GM19397 (cell line): ENCODE data around the gene TAS2R42.
A peak's percentile ranks its signal among the peaks of the same experiment; 100 is the strongest.

Source experiments
- ATAC-seq: cut with Tn5 transposase; IDR thresholded peaks from one replicate; pipeline ENCODE4 v1.9.1; 2021; ENCODE audit warnings: mild to moderate bottlenecking, moderate library complexity; ENCODE audit not compliant: unreplicated experiment

TAS2R42 gene

GRCh38 chr12:11186837-11187236, at the start of gene TAS2R42:
Gene TAS2R42, minus strand, starts transcription at chr12:11186937. Its CDS starts 0 bp downstream, at chr12:11186937.
- ATAC-seq = no peak

DNA sequence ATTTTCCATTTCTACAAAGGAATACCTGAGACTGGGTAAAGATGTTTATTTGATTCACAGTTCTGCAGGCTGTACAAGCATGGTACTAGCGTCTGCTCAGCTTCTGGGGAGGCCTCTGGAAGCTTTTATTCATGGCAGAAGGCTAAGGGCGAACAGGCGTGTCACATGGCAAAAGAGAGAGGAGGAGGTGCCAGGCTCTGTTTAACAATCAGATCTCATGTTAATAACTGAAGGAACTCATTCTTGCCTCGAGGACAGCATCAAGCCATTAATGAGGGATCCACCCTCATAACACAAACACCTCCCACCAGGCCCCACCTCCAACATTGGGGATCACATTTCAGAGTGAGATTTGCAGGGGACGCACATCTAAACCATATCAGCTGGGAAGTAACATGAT, 46.8 kb upstream of the TAS2R42 start:
- no peak for ATAC-seq

DNA sequence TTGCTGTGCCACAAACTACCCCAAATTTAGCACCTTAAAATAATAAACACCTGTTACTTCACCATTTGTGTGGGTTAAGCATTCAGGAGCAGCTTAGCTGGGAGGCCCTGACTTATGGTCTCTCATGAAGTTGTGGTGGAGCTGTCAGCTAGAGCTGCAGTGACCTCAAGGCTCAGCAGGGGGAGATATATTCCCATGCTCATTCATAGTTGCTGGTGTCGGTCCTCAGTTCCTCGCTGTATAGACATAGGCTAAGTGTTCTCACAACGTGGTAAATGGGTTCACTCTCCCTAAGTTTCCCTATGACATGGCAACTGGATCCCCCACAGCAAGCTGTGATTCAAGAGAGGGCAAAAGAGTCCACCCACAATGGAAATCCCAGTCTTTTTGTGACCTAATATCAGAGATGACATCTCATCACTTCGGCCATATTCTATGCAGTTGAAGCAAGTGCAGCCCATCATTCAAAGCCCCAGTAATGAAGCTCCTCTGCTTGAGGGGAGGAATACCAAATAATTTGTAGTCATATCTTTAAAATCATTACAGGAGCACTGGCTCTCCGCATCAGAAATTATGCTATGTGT, 41.7 kb upstream of the TAS2R42 start:
- ATAC-seq = peak; percentile 50

DNA sequence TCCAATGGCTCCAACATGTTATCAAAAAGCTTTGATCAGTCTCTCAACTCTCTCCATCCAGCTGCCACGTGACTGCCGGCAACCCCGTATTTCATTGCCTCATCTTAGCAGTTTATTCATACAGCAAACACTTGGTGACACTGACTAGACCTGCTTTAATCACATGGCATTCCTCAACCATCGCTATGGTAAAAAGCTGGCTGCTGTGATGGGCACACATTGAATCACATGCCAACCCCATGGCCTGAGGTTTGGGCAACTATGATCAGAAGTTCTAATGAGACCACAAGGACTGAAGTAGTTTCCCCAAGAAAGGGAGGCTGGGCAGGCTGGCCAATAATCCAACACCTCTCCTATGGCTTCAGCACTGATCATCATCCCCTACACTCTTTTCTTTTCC, 40.6 kb upstream of the TAS2R42 start:
- no peak for ATAC-seq

GRCh38 chr12:11209113-11209512, 22.4 kb upstream of the TAS2R42 start:
- no peak for ATAC-seq

DNA sequence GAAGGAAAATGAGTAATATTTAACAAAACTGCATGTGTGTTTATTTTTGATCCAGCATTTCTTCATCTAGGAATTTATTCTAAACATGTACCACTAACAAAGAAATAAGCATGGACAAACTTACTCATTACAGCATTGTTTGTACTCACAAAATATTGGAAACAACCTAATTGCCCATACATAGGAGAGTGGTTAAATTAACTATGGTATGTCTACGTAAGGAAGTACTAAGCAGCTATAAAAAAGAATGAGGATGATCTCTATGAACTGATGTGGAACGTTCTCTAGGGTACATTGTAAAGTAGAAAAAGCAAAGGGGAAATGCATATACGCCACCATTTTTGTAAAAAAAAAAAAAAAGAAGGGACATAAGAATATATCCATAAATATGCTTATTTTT, 17.4 kb upstream of the TAS2R42 start:
- ATAC-seq = no peak

DNA sequence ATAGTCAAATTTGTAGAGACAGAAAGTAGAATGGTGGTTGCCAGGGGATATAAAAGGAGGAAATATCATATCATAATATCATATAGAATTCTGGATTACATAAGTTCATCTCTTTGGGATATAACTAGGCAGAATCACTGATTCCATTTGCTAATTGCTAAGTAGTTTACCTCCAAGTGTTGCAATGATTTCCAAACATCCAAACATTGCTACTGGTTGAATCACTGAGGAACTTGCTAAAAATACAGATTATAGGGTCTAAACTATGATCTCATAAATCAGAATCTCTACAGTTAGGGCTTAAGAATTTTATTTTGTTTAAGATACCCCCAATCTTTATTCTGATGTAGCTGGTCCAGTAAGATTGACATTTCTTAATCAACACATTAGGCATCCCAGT, 16.1 kb upstream of the TAS2R42 start:
- ATAC-seq = no peak

DNA sequence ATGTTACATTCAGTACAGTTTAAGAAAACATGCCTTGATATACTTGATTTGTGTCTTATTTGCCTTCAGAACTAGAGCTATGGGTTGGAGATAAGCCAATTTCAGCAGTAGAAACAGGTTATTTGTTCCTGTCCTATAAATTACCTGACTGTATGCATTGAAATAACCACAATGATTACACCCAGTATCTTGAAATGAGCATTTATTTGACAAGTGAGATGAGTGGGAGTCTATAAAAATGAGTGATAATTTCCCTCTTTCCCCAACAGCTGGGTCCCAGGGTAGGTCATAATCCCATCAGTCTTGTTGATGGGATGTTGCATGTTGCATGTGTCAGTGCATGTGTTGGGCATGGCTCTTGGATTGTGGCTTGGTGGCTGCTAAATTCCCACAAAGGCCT, 3.7 kb downstream of the TAS2R42 start:
- ATAC-seq = no peak

GRCh38 chr12:11182529-11182928, 4.2 kb downstream of the TAS2R42 start:
- ATAC-seq = no peak

GRCh38 chr12:11178250-11178649, 8.5 kb downstream of the TAS2R42 start:
- no peak for ATAC-seq

GRCh38 chr12:11174022-11174421, 12.7 kb downstream of the TAS2R42 start:
- no peak for ATAC-seq

GRCh38 chr12:11171969-11172675, 14.6 kb downstream of the TAS2R42 start:
- ATAC-seq = no peak

DNA sequence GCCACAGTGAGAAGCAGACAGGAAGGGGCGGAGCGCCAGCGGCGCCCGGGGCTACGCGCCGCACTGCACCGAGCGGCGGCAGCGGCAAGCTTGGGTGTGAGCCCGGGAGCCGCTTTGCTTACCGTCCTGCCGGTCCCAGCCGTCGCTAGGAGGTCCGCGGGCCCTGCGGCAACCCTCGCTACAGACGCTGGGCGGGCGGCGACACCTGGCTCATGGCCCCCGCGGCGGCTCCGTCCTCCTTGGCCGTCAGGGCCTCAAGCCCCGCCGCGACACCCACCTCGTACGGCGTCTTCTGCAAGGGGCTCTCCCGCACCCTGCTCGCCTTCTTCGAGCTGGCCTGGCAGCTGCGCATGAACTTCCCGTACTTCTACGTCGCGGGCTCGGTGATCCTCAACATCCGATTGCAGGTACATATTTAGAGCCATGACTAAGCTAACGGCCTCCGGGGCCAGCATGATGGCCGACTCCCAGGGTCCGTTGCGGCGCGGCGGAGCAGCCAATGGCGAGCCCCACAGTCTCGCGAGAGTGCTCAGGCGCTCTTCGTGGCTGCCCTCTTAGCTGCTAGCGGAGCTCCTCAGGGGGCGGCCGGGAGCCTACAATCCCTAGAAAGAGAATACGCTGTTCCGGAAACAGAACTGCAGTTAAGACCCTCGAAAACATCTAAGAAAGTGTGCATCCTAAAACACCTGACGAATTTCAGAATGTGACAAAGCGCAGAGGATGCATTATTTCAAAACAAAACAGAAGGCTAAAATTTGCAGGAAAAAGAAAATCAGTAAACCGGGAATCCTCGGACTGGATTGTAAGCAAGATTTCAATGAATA, 15.4 kb downstream of the TAS2R42 start, which contains the start of gene SMIM10L1:
Gene SMIM10L1, plus strand, starts transcription at position 50 of the 824 bp plus-strand sequence. Its CDS starts 163 bp downstream, at position 213.
- ATAC-seq = peak; percentile 98

- no peak for ATAC-seq
Observed at GRCh38 chr12:11170810-11171144, 16.0 kb downstream of the TAS2R42 start.

DNA sequence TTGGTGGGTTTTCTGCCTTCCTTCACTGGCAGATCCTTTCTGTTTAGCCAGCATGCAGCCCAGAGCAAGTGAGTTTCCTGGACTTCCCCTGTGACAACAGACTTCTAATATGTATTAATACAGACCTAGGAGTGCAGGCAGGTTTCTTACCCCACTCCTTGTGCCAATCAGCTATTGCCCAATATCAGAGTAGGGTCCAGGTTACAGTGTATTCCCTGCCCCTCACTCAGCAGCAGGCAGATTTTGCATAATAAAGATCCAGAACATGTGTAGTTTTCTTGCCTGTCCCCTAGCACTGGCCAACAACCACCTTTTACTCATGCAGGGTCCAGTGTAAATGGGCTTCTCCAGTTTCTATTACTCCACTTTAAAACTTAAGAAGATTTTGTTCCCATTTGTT, 20.4 kb downstream of the TAS2R42 start:
- no peak for ATAC-seq

- no peak for ATAC-seq
Observed at GRCh38 chr12:11164384-11164783, 22.4 kb downstream of the TAS2R42 start.

DNA sequence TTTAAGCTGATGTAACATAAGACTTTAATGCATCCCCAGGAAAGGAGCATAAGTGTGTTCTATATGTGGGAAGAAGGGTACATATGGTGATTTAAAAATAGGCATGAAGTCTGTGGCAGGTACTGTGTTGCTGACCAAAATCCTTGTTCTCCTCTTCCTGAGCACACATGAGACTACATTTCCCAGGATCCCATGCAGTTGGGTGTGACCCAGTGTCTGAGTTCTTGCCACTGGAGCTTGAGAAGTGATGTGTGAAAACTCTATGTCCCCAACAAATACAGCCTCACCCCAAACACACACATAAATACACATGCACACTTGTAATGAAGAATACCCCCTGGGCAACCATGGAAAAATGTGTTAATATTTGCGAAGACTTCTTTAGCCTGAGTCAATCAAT, 24.2 kb downstream of the TAS2R42 start:
- ATAC-seq = no peak

DNA sequence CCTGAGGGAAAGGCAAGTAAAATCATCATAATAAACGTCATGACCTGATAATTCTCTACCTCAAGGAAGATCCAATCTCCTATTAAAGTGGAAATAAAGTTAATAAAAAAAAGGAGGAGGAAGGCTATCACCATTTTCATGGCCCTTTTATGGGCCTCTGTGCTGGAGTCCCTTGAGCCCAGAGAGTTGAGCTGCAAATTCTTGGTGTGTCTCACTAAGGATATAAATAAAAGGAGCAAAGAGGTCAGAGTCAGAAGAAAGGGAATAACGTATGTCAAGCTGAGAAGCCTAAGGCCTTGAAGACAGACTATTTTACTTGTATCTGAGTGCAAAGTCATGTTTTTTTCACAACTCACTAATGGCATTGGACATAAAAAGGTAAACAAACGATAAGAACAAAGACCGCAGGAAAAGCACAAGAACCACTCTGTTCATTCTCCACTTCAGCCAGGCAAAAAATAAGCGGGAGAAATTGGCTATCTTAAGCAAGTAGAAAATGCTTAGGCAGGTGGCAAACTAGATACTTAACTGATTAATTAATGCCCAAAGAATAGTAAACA, 27.8 kb downstream of the TAS2R42 start:
- ATAC-seq = no peak

DNA sequence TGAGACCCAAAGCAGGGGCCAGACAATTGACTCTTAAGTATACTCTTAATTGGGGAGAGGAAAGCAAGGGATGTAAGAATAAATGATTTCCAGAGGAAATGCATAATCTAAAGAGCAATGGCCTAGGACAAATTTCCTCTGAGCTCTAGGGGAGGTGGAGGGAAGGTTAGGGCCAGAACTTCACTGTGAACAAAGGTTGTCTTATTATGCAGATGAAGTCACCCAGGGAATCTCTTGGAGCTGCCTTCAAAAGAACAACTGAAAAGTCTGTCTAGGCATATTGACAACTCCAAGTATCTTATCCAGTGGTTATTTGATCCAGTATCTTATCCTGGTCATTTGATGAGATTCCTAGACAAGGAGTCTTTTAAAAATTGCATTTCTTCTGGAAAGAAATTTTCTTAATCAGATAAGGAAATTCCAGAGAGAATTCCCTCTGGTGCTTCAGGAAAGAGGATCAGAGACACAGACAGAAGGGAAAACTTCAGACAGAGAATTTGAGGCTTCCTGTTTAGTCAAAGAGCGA, 32.3 kb downstream of the TAS2R42 start:
- ATAC-seq = no peak

- no peak for ATAC-seq
Observed at GRCh38 chr12:11152725-11153124, 34.0 kb downstream of the TAS2R42 start.

DNA sequence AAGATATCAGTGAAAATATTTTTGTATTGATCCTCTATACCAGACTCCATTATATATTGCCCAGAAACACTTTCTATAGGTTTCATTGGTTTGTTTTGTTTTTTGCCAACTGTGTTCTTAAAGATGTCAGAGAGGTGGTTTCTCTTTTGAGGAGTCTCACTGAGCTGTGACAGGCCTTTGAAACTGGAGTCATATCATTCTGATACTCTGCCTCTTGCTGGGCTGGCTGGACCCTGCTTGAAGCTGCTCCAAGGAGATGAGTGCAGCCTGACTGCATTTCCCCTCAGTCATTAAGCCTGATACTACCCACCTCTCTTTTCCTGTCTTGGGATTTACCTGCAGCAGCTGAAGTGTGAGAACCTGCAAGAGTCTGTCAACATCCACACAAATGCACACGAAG, 35.9 kb downstream of the TAS2R42 start:
- no peak for ATAC-seq
